HUES64 (cell line): ENCODE results near the gene CLIC3.

Experiments
- H3K27ac ChIP-seq: 2 replicates; pipeline ENCODE4 v1.7.0; 2013; ENCODE audit warnings: low read depth, low read length, inconsistent platforms
- H3K27me3 ChIP-seq: 2 replicates; pipeline ENCODE4 v1.6.1; 2013; ENCODE audit warnings: mild to moderate bottlenecking, low read length; ENCODE audit not compliant: insufficient read depth
- H3K36me3 ChIP-seq: 2 replicates; pipeline ENCODE4 v1.6.1; 2013; ENCODE audit warnings: mild to moderate bottlenecking, low read length; ENCODE audit not compliant: insufficient read depth
- H3K4me1 ChIP-seq: 2 replicates; pipeline ENCODE4 v1.6.1; 2013; ENCODE audit warnings: mild to moderate bottlenecking, low read length, moderate library complexity; ENCODE audit not compliant: insufficient read depth
- H3K4me3 ChIP-seq: 2 replicates; pipeline ENCODE4 v1.5.1; 2013; ENCODE audit warnings: mild to moderate bottlenecking, low read length, moderate library complexity
- H3K9ac ChIP-seq: 2 replicates; pipeline ENCODE4 v1.6.1; 2013; ENCODE audit warnings: mild to moderate bottlenecking, low read depth, low read length
- H3K9me3 ChIP-seq: 2 replicates; pipeline ENCODE4 v1.6.1; 2013; ENCODE audit warnings: low read depth, low read length; ENCODE audit not compliant: insufficient read depth
- WGBS: fragments of 150-250, 120-280 bp; methylation state at CpG from one replicate; pipeline ENCODE4 v1.1.7; 2013; ENCODE audit warnings: missing lambda C conversion rate; 5-methylcytosine and 5-hydroxymethylcytosine counted together

Gene CLIC3

GRCh38 chr9:136960212-136960937 is 36.0 kb downstream of the CLIC3 start:
- no peaks in the 10 kb centered on the region for H3K36me3 ChIP-seq
- H3K27me3 ChIP-seq = no peaks in the 10 kb centered on the region
- no peaks in the 10 kb centered on the region for H3K4me1 ChIP-seq
- H3K9ac ChIP-seq = no peak overlapping the region
- 94% methylated on average over 19 of the region's 19 CpGs for WGBS
- no peak overlapping the region for H3K4me3 ChIP-seq
- no peak overlapping the region for H3K27ac ChIP-seq
- no peaks in the 10 kb centered on the region for H3K9me3 ChIP-seq

DNA sequence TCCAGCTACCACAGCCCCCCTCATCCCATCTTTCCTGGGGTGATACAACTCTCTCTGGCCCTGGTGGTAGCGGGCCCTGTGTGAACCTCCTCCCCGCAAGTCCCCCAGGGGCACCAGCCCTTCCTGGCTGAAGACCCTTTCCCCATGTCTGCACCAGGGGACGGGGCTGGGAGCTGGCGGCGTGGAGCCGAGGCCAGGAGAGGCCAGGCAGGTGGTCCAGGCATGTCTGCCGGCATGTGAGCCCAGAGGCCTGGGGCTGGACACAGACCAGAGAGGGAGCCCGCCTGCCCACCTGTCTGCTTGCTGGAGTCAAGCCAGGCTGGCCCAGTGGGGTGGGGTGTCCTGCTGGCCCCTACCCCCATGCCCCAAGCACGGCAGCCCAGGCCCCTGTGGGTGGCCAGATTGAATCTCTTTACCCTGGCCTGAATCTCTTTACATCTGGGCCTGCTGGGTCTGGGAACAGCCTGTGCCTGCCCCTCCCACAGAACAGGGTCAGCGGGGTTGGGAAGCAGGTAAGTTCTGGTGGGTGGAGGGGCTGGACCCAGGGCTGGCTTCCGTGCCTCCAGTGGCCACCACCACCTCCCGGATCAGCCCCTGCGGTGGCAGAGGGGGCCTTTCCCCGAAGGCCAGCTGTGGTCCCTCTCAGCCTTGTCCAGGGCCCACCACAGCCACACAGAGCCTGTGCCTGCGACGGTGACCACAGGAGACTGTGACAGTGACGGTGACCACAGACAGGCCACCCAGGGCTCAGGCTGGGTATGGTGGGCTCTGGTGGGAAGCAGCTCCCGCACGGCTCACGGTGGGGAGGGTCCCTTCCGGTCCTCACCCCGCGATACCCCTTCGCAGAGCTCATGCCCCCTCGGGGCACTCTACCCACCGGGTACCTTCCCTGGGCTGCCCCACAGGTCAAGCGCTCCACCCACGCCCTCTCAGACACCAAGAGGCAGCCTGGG is 37.2 kb downstream of the CLIC3 start:
- Histone ChIP-seq H3K9ac (no peak overlapping the region), H3K4me3 (no peak overlapping the region), H3K36me3 (no peaks in the 10 kb centered on the region), H3K27me3 (no peaks in the 10 kb centered on the region), H3K9me3 (no peaks in the 10 kb centered on the region), H3K27ac (no peak overlapping the region), H3K4me1 (no peaks in the 10 kb centered on the region)
- 90% methylated on average over 28 of the region's 28 CpGs for WGBS

GRCh38 chr9:136958473-136958872 is 37.9 kb downstream of the CLIC3 start:
- H3K27ac ChIP-seq = no peak overlapping the region
- no peak overlapping the region for H3K4me3 ChIP-seq
- no peaks in the 10 kb centered on the region for H3K4me1 ChIP-seq
- 84% methylated on average over 7 of the region's 7 CpGs for WGBS
- no peak overlapping the region for H3K9ac ChIP-seq
- no peaks in the 10 kb centered on the region for H3K36me3 ChIP-seq
- H3K27me3 ChIP-seq = no peaks in the 10 kb centered on the region
- H3K9me3 ChIP-seq = no peaks in the 10 kb centered on the region

- Histone ChIP-seq H3K27ac (no peak overlapping the region), H3K9ac (no peak overlapping the region), H3K9me3 (no peaks in the 10 kb centered on the region), H3K27me3 (no peaks in the 10 kb centered on the region), H3K4me3 (no peak overlapping the region), H3K36me3 (no peaks in the 10 kb centered on the region), H3K4me1 (no peaks in the 10 kb centered on the region)
- WGBS = 90% methylated on average over 6 of the region's 6 CpGs
These were observed 38.5 kb downstream of the CLIC3 start for GRCh38 chr9:136957901-136958300.

- no peaks in the 10 kb centered on the region for H3K27me3 ChIP-seq
- no peak overlapping the region for H3K4me3 ChIP-seq
- H3K36me3 ChIP-seq = no peaks in the 10 kb centered on the region
- no peaks in the 10 kb centered on the region for H3K4me1 ChIP-seq
- no peaks in the 10 kb centered on the region for H3K9me3 ChIP-seq
- H3K9ac ChIP-seq = no peak overlapping the region
- H3K27ac ChIP-seq = no peak overlapping the region
- 100% methylated on average over 1 of the region's 1 CpG for WGBS
These were observed 38.9 kb downstream of the CLIC3 start for GRCh38 chr9:136957461-136957860.

GRCh38 chr9:136956604-136957003 is 39.8 kb downstream of the CLIC3 start:
- Histone ChIP-seq H3K27ac (no peak overlapping the region), H3K27me3 (no peaks in the 10 kb centered on the region), H3K4me1 (no peaks in the 10 kb centered on the region), H3K36me3 (no peaks in the 10 kb centered on the region), H3K4me3 (no peak overlapping the region), H3K9ac (no peak overlapping the region), H3K9me3 (no peaks in the 10 kb centered on the region)
- 93% methylated on average over 4 of the region's 4 CpGs for WGBS

DNA sequence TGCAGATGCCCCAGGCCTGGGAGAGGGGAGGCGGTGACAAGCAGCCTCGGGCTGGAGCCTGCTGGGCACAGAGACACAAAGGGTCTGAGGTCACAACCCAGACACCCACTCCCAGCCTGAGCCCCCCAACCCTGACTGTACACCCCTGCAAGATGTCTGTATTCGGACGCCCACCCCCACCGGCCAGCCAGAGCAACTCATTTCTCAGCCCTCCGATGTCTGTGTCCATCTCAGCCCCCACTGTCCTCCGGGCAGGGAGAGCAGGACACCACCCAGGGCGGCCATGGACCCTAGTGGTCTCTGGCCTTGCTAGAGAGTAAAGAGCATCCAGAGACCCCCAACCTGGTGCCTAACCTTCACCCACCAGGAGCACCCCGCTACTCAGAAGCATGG is 40.4 kb downstream of the CLIC3 start:
- Histone ChIP-seq H3K9ac (no peak overlapping the region), H3K9me3 (no peaks in the 10 kb centered on the region), H3K4me3 (no peak overlapping the region), H3K27me3 (no peaks in the 10 kb centered on the region), H3K36me3 (no peaks in the 10 kb centered on the region), H3K4me1 (no peaks in the 10 kb centered on the region), H3K27ac (no peak overlapping the region)
- WGBS = 91% methylated on average over 9 of the region's 9 CpGs

- H3K36me3 ChIP-seq = no peaks in the 10 kb centered on the region
- WGBS = 86% methylated on average over 14 of the region's 14 CpGs
- H3K27me3 ChIP-seq = no peaks in the 10 kb centered on the region
- H3K9ac ChIP-seq = no peak overlapping the region
- no peak overlapping the region for H3K27ac ChIP-seq
- H3K9me3 ChIP-seq = no peaks in the 10 kb centered on the region
- H3K4me3 ChIP-seq = no peak overlapping the region
- H3K4me1 ChIP-seq = peaks cover 4% of the 10 kb centered on the region
These were observed 41.0 kb downstream of the CLIC3 start for GRCh38 chr9:136955202-136955942.

DNA sequence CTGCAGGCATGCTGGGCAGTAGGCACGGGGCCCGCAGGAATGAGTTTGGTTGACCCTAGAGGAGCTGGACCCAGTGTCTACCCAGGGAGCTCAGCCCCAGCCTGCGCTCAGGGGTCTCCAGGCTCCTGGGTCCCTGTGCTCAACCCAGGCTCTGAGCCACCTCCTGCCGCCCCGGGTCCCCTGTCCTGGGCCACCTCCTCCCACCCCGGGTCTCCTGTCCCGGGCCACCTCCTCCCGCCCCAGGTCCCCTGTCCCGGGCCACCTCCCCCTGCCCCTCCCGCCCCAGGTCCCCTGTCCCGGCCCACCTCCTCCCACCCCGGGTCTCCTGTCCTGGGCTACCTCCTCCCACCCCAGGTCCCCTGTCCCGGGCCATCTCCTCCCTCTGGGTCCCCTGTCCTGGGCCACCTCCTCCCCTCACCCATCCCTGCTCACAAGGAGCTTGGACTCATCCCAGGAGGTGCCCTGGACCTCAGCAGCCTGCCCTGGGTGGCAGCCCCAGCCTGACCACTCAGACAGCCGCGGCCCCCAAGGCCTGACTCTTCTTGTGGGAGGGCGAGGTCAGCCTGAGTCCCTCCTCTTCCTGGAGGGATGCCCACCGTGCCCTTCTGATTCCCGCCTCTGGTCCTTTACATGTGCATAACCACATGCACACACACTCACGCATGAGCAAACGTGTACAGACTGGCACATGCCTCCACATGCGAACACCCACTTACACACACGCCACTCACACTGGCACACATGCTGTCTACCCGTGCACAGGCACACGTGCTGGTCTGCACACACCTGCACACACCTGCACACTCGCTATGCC is 41.9 kb downstream of the CLIC3 start:
- no peaks in the 10 kb centered on the region for H3K36me3 ChIP-seq
- no peak overlapping the region for H3K4me3 ChIP-seq
- peaks cover 7% of the 10 kb centered on the region for H3K4me1 ChIP-seq
- H3K27me3 ChIP-seq = no peaks in the 10 kb centered on the region
- no peaks in the 10 kb centered on the region for H3K9me3 ChIP-seq
- 91% methylated on average over 24 of the region's 25 CpGs for WGBS
- no peak overlapping the region for H3K27ac ChIP-seq
- H3K9ac ChIP-seq = no peak overlapping the region

GRCh38 chr9:136953771-136954269 is 42.5 kb downstream of the CLIC3 start:
- H3K27ac ChIP-seq = no peak overlapping the region
- H3K9ac ChIP-seq = no peak overlapping the region
- no peak overlapping the region for H3K4me3 ChIP-seq
- no peaks in the 10 kb centered on the region for H3K27me3 ChIP-seq
- no peaks in the 10 kb centered on the region for H3K9me3 ChIP-seq
- 91% methylated on average over 19 of the region's 19 CpGs for WGBS
- peaks cover 7% of the 10 kb centered on the region for H3K4me1 ChIP-seq
- H3K36me3 ChIP-seq = no peaks in the 10 kb centered on the region
